Measurements from ENCODE around the gene GPR39. TPM values are rescaled to one million over a fixed set of nuclear protein-coding genes. Genes with fewer than 3 reads are reported as not detected.

Gene GPR39
- total RNA-seq, 2 experiments from 2014 or later = not detected

- Mint-ChIP-seq H3K36me3 (ENCODE audit: low read depth) (no peaks in the 10 kb centered on the region), H3K4me1 (ENCODE audit: low read depth) (no peaks in the 10 kb centered on the region), H3K4me3 (no peak overlapping the region)
These were observed 49.9 kb downstream of the GPR39 start for GRCh38 chr2:132466428-132467028.

GRCh38 chr2:132468821-132469675, 52.4 kb downstream of the GPR39 start:
- CTCF ChIA-PET = interaction anchor here (1.1 kb wide), 1 partner anchor 8 kb away, joined by 3 read pairs; no protein-coding TSS in a partner anchor
- peaks cover 22% of the 10 kb centered on the region for H3K9me3 Mint-ChIP-seq
- H3K36me3 Mint-ChIP-seq (ENCODE audit: low read depth) = no peaks in the 10 kb centered on the region

More at GRCh38 chr2:132466428-132467028, 49.9 kb downstream of the GPR39 start:
- Mint-ChIP-seq H3K27me3 (ENCODE audit: low read depth) (no peaks in the 10 kb centered on the region), H3K27ac (no peak overlapping the region), H3K9me3 (peaks cover 22% of the 10 kb centered on the region)
- DNase-seq = no peak
- CTCF ChIA-PET = no interaction called here
- intact Hi-C loops (cut with micrococcal nuclease) = no loop called here

GRCh38 chr2:132470746-132471145, 54.1 kb downstream of the GPR39 start:
- Mint-ChIP-seq H3K4me3 (no peak overlapping the region), H3K27me3 (ENCODE audit: low read depth) (no peaks in the 10 kb centered on the region), H3K27ac (no peak overlapping the region), H3K9me3 (peaks cover 8% of the 10 kb centered on the region), H3K4me1 (ENCODE audit: low read depth) (no peaks in the 10 kb centered on the region), H3K36me3 (ENCODE audit: low read depth) (no peaks in the 10 kb centered on the region)
- intact Hi-C loops (cut with micrococcal nuclease) = no loop called here
- DNase-seq = no peak
- CTCF ChIA-PET = no interaction called here

More at GRCh38 chr2:132468821-132469675, 52.4 kb downstream of the GPR39 start:
- H3K4me1 Mint-ChIP-seq (ENCODE audit: low read depth) = no peaks in the 10 kb centered on the region
- DNase-seq = no peak
- no peak overlapping the region for H3K4me3 Mint-ChIP-seq
- no peak overlapping the region for H3K27ac Mint-ChIP-seq
- intact Hi-C loops (cut with micrococcal nuclease) = no loop called here
- no peaks in the 10 kb centered on the region for H3K27me3 Mint-ChIP-seq (ENCODE audit: low read depth)

DNA sequence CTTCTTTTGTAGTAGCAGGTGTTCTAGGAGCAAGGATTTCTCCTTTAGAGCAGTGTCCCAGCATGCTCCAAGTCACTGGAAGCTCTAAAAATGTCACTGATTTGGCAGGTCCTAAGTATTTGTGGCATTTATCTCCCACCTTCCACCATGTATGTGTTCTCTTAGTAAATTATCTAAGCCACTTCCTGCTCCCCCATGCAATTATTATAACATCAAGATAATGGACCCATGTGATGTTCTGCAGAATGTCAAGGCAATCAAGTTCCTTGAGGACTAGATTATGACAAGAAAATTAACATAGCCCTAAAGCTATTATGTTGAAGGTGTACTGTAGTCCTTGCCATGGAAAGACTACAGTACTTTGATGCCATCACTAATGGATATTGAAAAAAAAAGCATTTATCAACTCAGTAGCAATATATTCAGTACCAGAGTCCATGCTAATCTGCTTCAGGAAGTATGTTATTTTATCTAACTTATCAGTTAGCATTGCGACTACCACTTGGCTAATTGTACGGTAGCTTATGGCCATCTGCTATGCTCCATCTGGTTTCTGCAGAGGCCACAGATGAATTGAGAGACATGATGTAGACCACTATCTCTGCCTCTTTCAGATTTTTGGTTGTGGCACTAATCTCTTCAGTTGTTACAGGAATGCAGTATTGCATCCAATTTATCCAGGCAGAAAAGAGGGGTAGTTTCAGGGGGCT, 56.7 kb downstream of the GPR39 start:
- no peaks in the 10 kb centered on the region for H3K36me3 Mint-ChIP-seq (ENCODE audit: low read depth)
- no peak for DNase-seq
- no peak overlapping the region for H3K4me3 Mint-ChIP-seq
- peaks cover 1% of the 10 kb centered on the region for H3K9me3 Mint-ChIP-seq
- no peaks in the 10 kb centered on the region for H3K4me1 Mint-ChIP-seq (ENCODE audit: low read depth)
- no peaks in the 10 kb centered on the region for H3K27me3 Mint-ChIP-seq (ENCODE audit: low read depth)
- intact Hi-C loops (cut with micrococcal nuclease) = no loop called here
- H3K27ac Mint-ChIP-seq = no peak overlapping the region
- CTCF ChIA-PET = interaction anchor here (0.7 kb wide), 1 partner anchor 188 kb away, joined by 3 read pairs; no protein-coding TSS in a partner anchor

DNA sequence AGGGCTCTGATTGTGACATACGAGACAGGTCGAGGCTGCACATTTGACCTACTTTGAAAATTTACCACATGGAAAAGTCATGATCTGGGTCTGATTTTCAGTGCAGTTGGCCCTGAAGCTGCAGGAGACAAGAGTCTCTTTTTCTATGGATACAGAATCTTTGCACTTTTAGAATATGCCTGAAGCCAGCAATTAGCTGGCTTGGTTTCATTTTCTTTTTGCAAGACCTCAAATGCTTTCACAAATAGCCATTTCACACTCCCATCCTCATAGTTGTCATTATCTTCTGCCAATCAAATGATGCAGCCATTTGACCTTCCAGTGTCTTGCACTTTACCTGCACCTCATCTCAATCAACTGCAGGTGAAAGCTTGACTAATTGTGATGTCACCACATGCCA, 59.0 kb downstream of the GPR39 start:
- peaks cover 1% of the 10 kb centered on the region for H3K9me3 Mint-ChIP-seq
- no peaks in the 10 kb centered on the region for H3K27me3 Mint-ChIP-seq (ENCODE audit: low read depth)
- H3K4me3 Mint-ChIP-seq = no peak overlapping the region
- no peaks in the 10 kb centered on the region for H3K36me3 Mint-ChIP-seq (ENCODE audit: low read depth)
- CTCF ChIA-PET = no interaction called here
- no peak overlapping the region for H3K27ac Mint-ChIP-seq
- no peaks in the 10 kb centered on the region for H3K4me1 Mint-ChIP-seq (ENCODE audit: low read depth)
- no peak for DNase-seq
- intact Hi-C loops (cut with micrococcal nuclease) = no loop called here

DNA sequence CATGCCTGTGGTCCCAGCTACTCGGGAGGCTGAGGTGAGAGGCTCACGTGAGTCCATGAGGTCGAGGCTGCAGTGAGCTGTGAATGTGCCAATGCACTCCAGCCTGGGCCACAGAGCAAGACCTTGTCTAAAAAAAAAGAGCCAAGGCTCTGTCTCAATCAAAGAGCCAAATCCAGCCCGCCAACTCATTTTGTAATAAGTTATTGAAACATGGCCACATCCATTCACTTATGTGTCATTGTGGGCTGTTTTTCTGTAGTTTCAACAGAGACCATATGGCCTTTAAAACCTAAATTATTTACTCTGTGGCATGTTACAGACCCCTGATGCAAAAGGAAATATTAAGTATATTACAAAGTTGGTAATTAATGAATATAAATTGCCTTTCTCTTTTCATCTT, 60.8 kb downstream of the GPR39 start:
- no peaks in the 10 kb centered on the region for H3K27me3 Mint-ChIP-seq (ENCODE audit: low read depth)
- no peaks in the 10 kb centered on the region for H3K4me1 Mint-ChIP-seq (ENCODE audit: low read depth)
- DNase-seq = no peak
- H3K9me3 Mint-ChIP-seq = no peaks in the 10 kb centered on the region
- intact Hi-C loops (cut with micrococcal nuclease) = no loop called here
- CTCF ChIA-PET = interaction anchor here (1.4 kb wide), 1 partner anchor 9 kb away, joined by 3 read pairs; no protein-coding TSS in a partner anchor
- no peak overlapping the region for H3K4me3 Mint-ChIP-seq
- no peak overlapping the region for H3K27ac Mint-ChIP-seq
- no peaks in the 10 kb centered on the region for H3K36me3 Mint-ChIP-seq (ENCODE audit: low read depth)

DNA sequence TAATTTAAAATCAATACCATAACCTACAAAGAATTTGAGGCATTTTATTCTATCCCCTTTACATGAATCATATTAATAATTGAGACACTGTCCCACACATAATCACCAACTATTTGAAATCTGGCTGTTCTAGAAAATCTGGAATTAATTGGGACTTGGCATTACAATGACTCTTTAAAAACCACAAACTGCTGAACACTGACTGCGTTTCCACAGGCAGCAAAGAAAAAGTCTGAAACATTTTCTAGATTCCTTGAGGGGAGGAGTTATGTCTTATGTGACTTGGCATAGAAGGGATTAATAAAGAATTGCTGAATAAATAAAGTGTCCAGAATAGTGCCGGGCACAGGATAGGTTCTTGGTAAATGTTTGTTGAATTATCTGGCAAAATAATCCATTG, 61.4 kb downstream of the GPR39 start:
- Mint-ChIP-seq H3K27ac (no peak overlapping the region), H3K4me3 (no peak overlapping the region), H3K4me1 (ENCODE audit: low read depth) (no peaks in the 10 kb centered on the region), H3K9me3 (no peaks in the 10 kb centered on the region), H3K36me3 (ENCODE audit: low read depth) (no peaks in the 10 kb centered on the region), H3K27me3 (ENCODE audit: low read depth) (no peaks in the 10 kb centered on the region)
- intact Hi-C loops (cut with micrococcal nuclease) = no loop called here
- no peak for DNase-seq
- CTCF ChIA-PET = interaction anchor here (1.4 kb wide), 1 partner anchor 9 kb away, joined by 3 read pairs; no protein-coding TSS in a partner anchor

- H3K36me3 Mint-ChIP-seq (ENCODE audit: low read depth) = no peaks in the 10 kb centered on the region
- H3K27ac Mint-ChIP-seq = no peak overlapping the region
- H3K27me3 Mint-ChIP-seq (ENCODE audit: low read depth) = no peaks in the 10 kb centered on the region
- no peaks in the 10 kb centered on the region for H3K4me1 Mint-ChIP-seq (ENCODE audit: low read depth)
- intact Hi-C loops (cut with micrococcal nuclease) = no loop called here
- no peak overlapping the region for H3K4me3 Mint-ChIP-seq
- H3K9me3 Mint-ChIP-seq = no peaks in the 10 kb centered on the region
- CTCF ChIA-PET = no interaction called here
- DNase-seq = no peak
These were observed 62.0 kb downstream of the GPR39 start for GRCh38 chr2:132478461-132479105.

DNA sequence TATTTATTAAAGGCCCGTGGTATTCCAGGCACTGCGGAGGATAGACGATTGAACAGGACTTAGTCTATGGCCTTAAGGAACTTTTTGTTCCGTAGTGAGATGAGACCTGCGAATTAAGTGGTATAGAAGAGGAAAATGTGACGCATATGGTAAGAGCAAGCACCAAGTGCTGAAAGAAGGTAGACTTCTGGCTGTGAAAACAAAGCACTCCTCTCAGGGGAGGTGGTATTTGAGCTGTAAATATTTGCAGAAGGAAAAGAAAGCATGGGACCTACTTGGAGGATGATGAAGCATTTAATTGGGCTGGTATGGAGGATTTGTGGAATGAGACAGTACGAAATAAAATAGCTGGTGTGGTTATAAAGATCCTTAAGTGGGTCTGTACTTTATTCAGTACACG, 62.5 kb downstream of the GPR39 start:
- Mint-ChIP-seq H3K4me3 (no peak overlapping the region), H3K9me3 (no peaks in the 10 kb centered on the region), H3K27me3 (ENCODE audit: low read depth) (no peaks in the 10 kb centered on the region), H3K36me3 (ENCODE audit: low read depth) (no peaks in the 10 kb centered on the region), H3K27ac (no peak overlapping the region), H3K4me1 (ENCODE audit: low read depth) (no peaks in the 10 kb centered on the region)
- CTCF ChIA-PET = no interaction called here
- DNase-seq = no peak
- intact Hi-C loops (cut with micrococcal nuclease) = no loop called here

GRCh38 chr2:132482821-132483220, 66.2 kb downstream of the GPR39 start:
- H3K36me3 Mint-ChIP-seq (ENCODE audit: low read depth) = no peaks in the 10 kb centered on the region
- no peak overlapping the region for H3K4me3 Mint-ChIP-seq
- intact Hi-C loops (cut with micrococcal nuclease) = no loop called here
- H3K27me3 Mint-ChIP-seq (ENCODE audit: low read depth) = no peaks in the 10 kb centered on the region
- H3K27ac Mint-ChIP-seq = no peak overlapping the region
- DNase-seq = no peak
- no peaks in the 10 kb centered on the region for H3K9me3 Mint-ChIP-seq
- no peaks in the 10 kb centered on the region for H3K4me1 Mint-ChIP-seq (ENCODE audit: low read depth)
- CTCF ChIA-PET = no interaction called here

GRCh38 chr2:132484144-132484543, 67.5 kb downstream of the GPR39 start:
- no peak overlapping the region for H3K27ac Mint-ChIP-seq
- no peaks in the 10 kb centered on the region for H3K4me1 Mint-ChIP-seq (ENCODE audit: low read depth)
- H3K36me3 Mint-ChIP-seq (ENCODE audit: low read depth) = no peaks in the 10 kb centered on the region
- DNase-seq = no peak
- no peaks in the 10 kb centered on the region for H3K27me3 Mint-ChIP-seq (ENCODE audit: low read depth)
- intact Hi-C loops (cut with micrococcal nuclease) = no loop called here
- H3K9me3 Mint-ChIP-seq = no peaks in the 10 kb centered on the region
- CTCF ChIA-PET = no interaction called here
- no peak overlapping the region for H3K4me3 Mint-ChIP-seq

DNA sequence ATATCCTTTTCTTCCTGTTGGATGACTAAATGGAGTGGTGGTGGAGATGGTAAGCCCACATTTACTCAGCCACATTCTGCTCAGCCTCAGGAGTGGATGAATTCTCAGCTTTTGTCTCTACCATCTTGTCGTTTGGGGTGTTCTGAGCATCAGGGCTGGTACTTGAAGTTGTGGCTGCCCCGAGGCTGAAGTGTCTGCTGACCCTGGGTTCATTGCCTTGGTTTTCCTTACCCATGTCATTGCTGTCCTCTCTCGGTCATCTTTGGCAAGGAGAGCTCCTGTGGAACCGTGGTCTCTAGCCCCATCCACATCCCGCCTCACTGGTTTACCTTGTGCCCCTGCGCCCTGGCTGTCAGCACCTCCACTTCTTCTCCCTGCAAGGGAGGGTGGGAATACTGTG, 71.9 kb downstream of the GPR39 start:
- Mint-ChIP-seq H3K36me3 (ENCODE audit: low read depth) (no peaks in the 10 kb centered on the region), H3K9me3 (no peaks in the 10 kb centered on the region), H3K4me1 (ENCODE audit: low read depth) (no peaks in the 10 kb centered on the region), H3K4me3 (no peak overlapping the region), H3K27ac (no peak overlapping the region), H3K27me3 (ENCODE audit: low read depth) (peaks cover 3% of the 10 kb centered on the region)
- DNase-seq = no peak
- CTCF ChIA-PET = no interaction called here
- intact Hi-C loops (cut with micrococcal nuclease) = no loop called here
